ENCODE data around the gene PRSS21.
A peak's percentile ranks its signal among the peaks of the same experiment; 100 is the strongest.

The PRSS21 gene

GRCh38 chr16:2852003-2852730 lies 35.1 kb downstream of the PRSS21 start:
- in situ Hi-C loops (cut with HindIII; ENCODE audit: low pct_unique_long_range_greater_than_20kb, low sequenced_read_pairs): no loop called here
- no peak for DNase-seq (ENCODE audit: low read depth in 1 of 2, low spot score in 1 of 2)
- no peak for TF ChIP-seq JUND (IDR thresholded peaks at IDR 0.05; ENCODE audit: low read depth)

- in situ Hi-C loops (cut with HindIII; ENCODE audit: low pct_unique_long_range_greater_than_20kb, low sequenced_read_pairs): no loop called here
- no peak for TF ChIP-seq JUND (IDR thresholded peaks at IDR 0.05; ENCODE audit: low read depth)
- no peak for DNase-seq (ENCODE audit: low read depth in 1 of 2, low spot score in 1 of 2)
Measured at GRCh38 chr16:2852731-2853507, 35.9 kb downstream of the PRSS21 start.

- no peak for DNase-seq (ENCODE audit: low read depth in 1 of 2, low spot score in 1 of 2)
- in situ Hi-C loops (cut with HindIII; ENCODE audit: low pct_unique_long_range_greater_than_20kb, low sequenced_read_pairs): no loop called here
- TF ChIP-seq JUND (IDR thresholded peaks at IDR 0.05; ENCODE audit: low read depth): no peak
Measured at GRCh38 chr16:2853531-2854073, 36.6 kb downstream of the PRSS21 start.

GRCh38 chr16:2854700-2855309 lies 37.8 kb downstream of the PRSS21 start:
- no peak for TF ChIP-seq JUND (IDR thresholded peaks at IDR 0.05; ENCODE audit: low read depth)
- DNase-seq (ENCODE audit: low read depth in 1 of 2, low spot score in 1 of 2): no peak
- in situ Hi-C loops (cut with HindIII; ENCODE audit: low pct_unique_long_range_greater_than_20kb, low sequenced_read_pairs): no loop called here

GRCh38 chr16:2855536-2855935 lies 38.5 kb downstream of the PRSS21 start:
- in situ Hi-C loops (cut with HindIII; ENCODE audit: low pct_unique_long_range_greater_than_20kb, low sequenced_read_pairs): no loop called here
- TF ChIP-seq JUND (IDR thresholded peaks at IDR 0.05; ENCODE audit: low read depth): no peak
- DNase-seq (ENCODE audit: low read depth in 1 of 2, low spot score in 1 of 2): no peak

GRCh38 chr16:2856061-2856670 lies 39.1 kb downstream of the PRSS21 start:
- in situ Hi-C loops (cut with HindIII; ENCODE audit: low pct_unique_long_range_greater_than_20kb, low sequenced_read_pairs): no loop called here
- no peak for TF ChIP-seq JUND (IDR thresholded peaks at IDR 0.05; ENCODE audit: low read depth)
- peak; percentile 79 to 95 for DNase-seq (ENCODE audit: low read depth in 1 of 2, low spot score in 1 of 2)

GRCh38 chr16:2856686-2857450 lies 39.8 kb downstream of the PRSS21 start:
- TF ChIP-seq JUND (IDR thresholded peaks at IDR 0.05; ENCODE audit: low read depth): no peak
- in situ Hi-C loops (cut with HindIII; ENCODE audit: low pct_unique_long_range_greater_than_20kb, low sequenced_read_pairs): no loop called here

GRCh38 chr16:2857451-2858244 lies 40.6 kb downstream of the PRSS21 start, which contains the start of gene PRSS22:
TSS of gene PRSS22 (minus strand) at chr16:2858170. CDS start at chr16:2858104, 66 bp downstream.
- no peak for TF ChIP-seq JUND (IDR thresholded peaks at IDR 0.05; ENCODE audit: low read depth)
- peak; percentile 69 to 90 for DNase-seq (ENCODE audit: low read depth in 1 of 2, low spot score in 1 of 2)
- in situ Hi-C loops (cut with HindIII; ENCODE audit: low pct_unique_long_range_greater_than_20kb, low sequenced_read_pairs): no loop called here

More at GRCh38 chr16:2856686-2857450, 39.8 kb downstream of the PRSS21 start:
- DNase-seq (ENCODE audit: low read depth in 1 of 2, low spot score in 1 of 2): no peak

GRCh38 chr16:2858245-2859025 lies 41.4 kb downstream of the PRSS21 start:
- in situ Hi-C loops (cut with HindIII; ENCODE audit: low pct_unique_long_range_greater_than_20kb, low sequenced_read_pairs): no loop called here
- TF ChIP-seq JUND (IDR thresholded peaks at IDR 0.05; ENCODE audit: low read depth): no peak
- peak; percentile 72 to 91 for DNase-seq (ENCODE audit: low read depth in 1 of 2, low spot score in 1 of 2)

GRCh38 chr16:2859686-2860265 lies 42.7 kb downstream of the PRSS21 start:
- no peak for DNase-seq (ENCODE audit: low read depth in 1 of 2, low spot score in 1 of 2)
- no peak for TF ChIP-seq JUND (IDR thresholded peaks at IDR 0.05; ENCODE audit: low read depth)
- in situ Hi-C loops (cut with HindIII; ENCODE audit: low pct_unique_long_range_greater_than_20kb, low sequenced_read_pairs): no loop called here

Measured in T47D (cell line).